GM12873 (cell line): Measurements from ENCODE around the gene DGKI.

ENCODE experiments used
- CTCF ChIP-seq: IDR thresholded peaks from 2 replicates; pipeline ENCODE4 v1.5.1; 2012; ENCODE audit warnings: low read depth, mild to moderate bottlenecking, moderate library complexity, low read length, control low read depth; ENCODE audit not compliant: insufficient read depth; ENCODE audit errors: missing control alignments

Gene DGKI

DNA sequence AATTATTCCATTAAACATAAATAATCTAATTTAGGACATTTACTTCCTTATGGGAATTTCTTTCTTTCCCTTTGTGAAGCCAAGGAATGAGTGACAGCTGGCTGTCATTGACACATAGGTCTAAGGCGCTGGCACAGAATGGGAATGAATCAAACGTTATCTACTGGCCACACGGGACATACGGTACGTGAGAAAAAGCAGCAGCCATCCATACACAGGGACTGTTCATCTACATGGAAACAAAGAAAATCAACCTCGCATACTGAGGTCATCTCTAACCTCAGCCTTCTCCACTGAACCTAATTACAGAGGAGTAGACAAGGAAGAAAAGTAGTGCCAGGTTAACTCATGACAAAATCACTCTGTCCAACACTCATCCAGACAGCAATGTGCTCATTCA lies 376.9 kb downstream of the DGKI start:
- TF ChIP-seq CTCF: no peak

DNA sequence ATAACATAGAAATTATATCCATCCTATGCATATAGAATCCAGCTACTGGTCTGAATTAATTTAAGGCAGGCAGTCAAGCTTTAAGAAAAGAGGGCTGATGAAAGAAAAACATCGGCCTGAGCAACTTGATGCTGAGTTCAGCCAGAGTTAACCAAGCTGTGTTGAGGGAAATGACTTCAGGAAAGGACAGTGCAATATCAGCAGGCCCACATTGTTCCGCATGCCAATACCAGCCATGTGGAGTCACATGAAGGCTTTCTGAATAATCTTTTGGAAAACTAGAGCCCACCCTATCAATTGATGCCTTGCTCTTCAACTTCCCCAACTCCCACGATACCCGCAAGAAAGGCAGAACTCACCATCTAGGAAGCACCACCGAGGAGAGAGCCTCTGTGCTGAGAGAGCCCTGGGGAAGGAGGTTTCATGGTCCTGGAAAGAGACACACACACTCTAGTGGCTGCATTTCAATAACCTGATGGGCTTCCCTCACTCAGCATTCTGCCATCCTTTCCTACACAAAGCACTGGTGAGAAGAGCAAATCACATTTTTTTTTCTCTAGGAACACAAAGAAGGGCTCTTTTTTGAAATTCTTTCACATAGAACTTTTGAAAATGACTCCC lies 377.5 kb downstream of the DGKI start:
- TF ChIP-seq CTCF: no peak

DNA sequence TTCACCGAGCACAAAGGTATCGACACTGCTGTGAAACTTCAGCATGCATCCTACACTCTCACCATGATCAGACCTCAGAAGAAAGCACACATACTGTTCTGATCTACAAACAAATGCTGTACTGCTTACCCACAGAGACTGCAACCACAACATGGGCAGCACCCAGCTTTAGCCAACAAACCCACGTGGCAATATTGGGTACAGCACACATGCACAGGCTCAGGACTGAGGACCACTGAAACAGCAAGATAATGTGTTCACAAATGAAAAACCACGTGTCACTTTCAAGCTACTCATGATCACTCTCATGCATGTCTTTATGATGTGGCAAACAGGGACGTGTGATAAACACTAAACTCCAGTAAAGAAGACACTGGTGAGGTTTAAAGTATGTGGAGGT lies 383.9 kb downstream of the DGKI start:
- TF ChIP-seq CTCF: no peak

GRCh38 chr7:137462074-137462715 lies 384.6 kb downstream of the DGKI start:
- TF ChIP-seq CTCF: no peak

GRCh38 chr7:137458399-137458798 lies 388.4 kb downstream of the DGKI start:
- no peak for TF ChIP-seq CTCF

- TF ChIP-seq CTCF: no peak
Measured at GRCh38 chr7:137454767-137455166, 392.0 kb downstream of the DGKI start.

GRCh38 chr7:137454246-137454724 lies 392.5 kb downstream of the DGKI start:
- TF ChIP-seq CTCF: peak; percentile 54
